Lung (tissue), 13 donors: ENCODE measurements around the gene STK33. TPM values are rescaled to one million over a fixed set of nuclear protein-coding genes. Genes with fewer than 3 reads are reported as not detected.

ENCODE experiments used
- ATAC-seq: fragments of 200-7000 bp; cut with Tn5 transposase; one replicate; pipeline ENCODE4 v1.9.1; 2020; ENCODE audit warnings: moderate number of reproducible peaks; ENCODE audit not compliant: insufficient read depth, low FRiP score
- DNase-seq, 3 donors: peaks; one replicate each; pipeline ENCODE4 v3.0.0-alpha.2; 2013 to 2017
- H3K27ac ChIP-seq, 2 donors: one replicate each; pipeline ENCODE4 v1.5.1; 2013; ENCODE audit warnings: mild to moderate bottlenecking in 2 of 2, moderate library complexity in 2 of 2, control low read depth in 1 of 2, inconsistent platforms in 1 of 2, low read depth in 1 of 2, low read length in 1 of 2
- H3K27me3 ChIP-seq, 3 donors: one replicate each; pipeline ENCODE4 v1.5.1; 2013; ENCODE audit warnings: low read length in 2 of 3; ENCODE audit not compliant: control insufficient read depth in 3 of 3, insufficient read depth in 3 of 3
- H3K36me3 ChIP-seq, 4 donors: one replicate each; pipeline ENCODE4 v1.5.1; 2013; ENCODE audit warnings: low read length in 4 of 4, mild to moderate bottlenecking in 1 of 4, moderate library complexity in 1 of 4; ENCODE audit not compliant: control insufficient read depth in 4 of 4, insufficient read depth in 4 of 4
- H3K4me1 ChIP-seq, 5 donors: one replicate each; pipeline ENCODE4 v1.5.1; 2013; ENCODE audit warnings: low read length in 5 of 5, mild to moderate bottlenecking in 2 of 5, moderate library complexity in 1 of 5; ENCODE audit not compliant: control insufficient read depth in 5 of 5, insufficient read depth in 5 of 5
- H3K4me3 ChIP-seq: one replicate; pipeline ENCODE4 v1.5.1; 2013; ENCODE audit warnings: mild to moderate bottlenecking, control low read depth, moderate library complexity
- H3K9ac ChIP-seq, 2 donors: one replicate each; pipeline ENCODE4 v1.5.1; 2013; ENCODE audit warnings: low read length in 2 of 2, control low read depth in 1 of 2; ENCODE audit not compliant: insufficient read depth in 1 of 2
- H3K9me3 ChIP-seq, 4 donors: one replicate each; pipeline ENCODE4 v1.5.1; 2013; ENCODE audit warnings: low read length in 3 of 4, mild to moderate bottlenecking in 1 of 4, moderate library complexity in 1 of 4; ENCODE audit not compliant: control insufficient read depth in 4 of 4, insufficient read depth in 3 of 4
- WGBS, 2 donors: extraction: QIAGEN DNeasy Blood & Tissue Kit; methylation state at CpG; one replicate each; pipeline ENCODE4 v1.1.7; 2013; 5-methylcytosine and 5-hydroxymethylcytosine counted together
- polyA plus RNA-seq, 2 donors: library from polyadenylated mRNA; stranded (reverse); fragments of 200-250 nt; gene quantifications; one replicate each; pipeline ENCODE4 v1.2.1, GENCODE V29; 2013
- small RNA-seq: library from RNA; depleted of rRNA; stranded (forward); fragments of <200 nt; gene quantifications from one replicate; pipeline ENCODE3, GENCODE V24; 2014; ENCODE audit warnings: low replicate concordance
- total RNA-seq, 2 donors: library from RNA; depleted of rRNA in 1 of 2; stranded (reverse); fragments of >200 nt in 1 of 2; gene quantifications; one replicate each; pipeline ENCODE4 v1.2.1, GENCODE V29; 2014 to 2021
- TF ChIP-seq, protein P1 (sequence below): IDR thresholded peaks from 2 replicates; pipeline ENCODE4 v1.5.1; 2012; ENCODE audit warnings: mild to moderate bottlenecking; ENCODE audit errors: control extremely low read depth, extremely low read depth
- donor health status: control.
- donor health status: control.
- donor health status: Bipolar disorder and iron deficiency.
- donor health status: healthy.
- donor health status: DM: yes; HTN: yes; CAD: no.

STK33 gene
- total and polyA plus RNA-seq, 4 donors, result 9.5 to 36.5 (median 20.4) TPM

DNA sequence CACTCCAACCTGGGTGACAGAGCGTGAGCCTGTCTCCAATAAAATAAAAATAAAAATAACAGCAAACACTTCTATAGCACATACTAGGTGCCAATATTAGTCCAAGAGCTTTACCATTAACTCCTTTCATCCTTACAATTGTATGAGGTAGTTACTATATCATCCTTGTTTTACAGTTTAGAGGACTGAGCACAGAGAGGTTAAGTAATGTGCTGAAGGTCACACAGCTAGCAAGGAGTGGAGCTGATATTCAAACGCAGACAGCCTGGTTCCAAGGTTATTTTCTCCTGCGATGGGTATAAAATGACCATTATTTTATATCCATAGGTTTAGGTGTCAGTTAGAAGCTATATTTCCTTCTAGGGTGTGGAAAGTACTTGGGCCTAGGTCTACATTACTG, 249.7 kb downstream of the STK33 start:
- Histone ChIP-seq H3K36me3 (no peaks in the 10 kb centered on the region), H3K9me3 (no peaks in the 10 kb centered on the region), H3K9ac (no peak overlapping the region), H3K27me3 (no peaks in the 10 kb centered on the region), H3K27ac (no peak overlapping the region), H3K4me1 (no peaks in the 10 kb centered on the region), H3K4me3 (no peak overlapping the region)
- 64 to 82% methylated on average over 3 of the region's 3 CpGs for WGBS, 2 donors
- TF ChIP-seq, protein P1, sequence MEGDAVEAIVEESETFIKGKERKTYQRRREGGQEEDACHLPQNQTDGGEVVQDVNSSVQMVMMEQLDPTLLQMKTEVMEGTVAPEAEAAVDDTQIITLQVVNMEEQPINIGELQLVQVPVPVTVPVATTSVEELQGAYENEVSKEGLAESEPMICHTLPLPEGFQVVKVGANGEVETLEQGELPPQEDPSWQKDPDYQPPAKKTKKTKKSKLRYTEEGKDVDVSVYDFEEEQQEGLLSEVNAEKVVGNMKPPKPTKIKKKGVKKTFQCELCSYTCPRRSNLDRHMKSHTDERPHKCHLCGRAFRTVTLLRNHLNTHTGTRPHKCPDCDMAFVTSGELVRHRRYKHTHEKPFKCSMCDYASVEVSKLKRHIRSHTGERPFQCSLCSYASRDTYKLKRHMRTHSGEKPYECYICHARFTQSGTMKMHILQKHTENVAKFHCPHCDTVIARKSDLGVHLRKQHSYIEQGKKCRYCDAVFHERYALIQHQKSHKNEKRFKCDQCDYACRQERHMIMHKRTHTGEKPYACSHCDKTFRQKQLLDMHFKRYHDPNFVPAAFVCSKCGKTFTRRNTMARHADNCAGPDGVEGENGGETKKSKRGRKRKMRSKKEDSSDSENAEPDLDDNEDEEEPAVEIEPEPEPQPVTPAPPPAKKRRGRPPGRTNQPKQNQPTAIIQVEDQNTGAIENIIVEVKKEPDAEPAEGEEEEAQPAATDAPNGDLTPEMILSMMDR, result no peak
- DNase-seq, result no peak
- no peak for ATAC-seq

DNA sequence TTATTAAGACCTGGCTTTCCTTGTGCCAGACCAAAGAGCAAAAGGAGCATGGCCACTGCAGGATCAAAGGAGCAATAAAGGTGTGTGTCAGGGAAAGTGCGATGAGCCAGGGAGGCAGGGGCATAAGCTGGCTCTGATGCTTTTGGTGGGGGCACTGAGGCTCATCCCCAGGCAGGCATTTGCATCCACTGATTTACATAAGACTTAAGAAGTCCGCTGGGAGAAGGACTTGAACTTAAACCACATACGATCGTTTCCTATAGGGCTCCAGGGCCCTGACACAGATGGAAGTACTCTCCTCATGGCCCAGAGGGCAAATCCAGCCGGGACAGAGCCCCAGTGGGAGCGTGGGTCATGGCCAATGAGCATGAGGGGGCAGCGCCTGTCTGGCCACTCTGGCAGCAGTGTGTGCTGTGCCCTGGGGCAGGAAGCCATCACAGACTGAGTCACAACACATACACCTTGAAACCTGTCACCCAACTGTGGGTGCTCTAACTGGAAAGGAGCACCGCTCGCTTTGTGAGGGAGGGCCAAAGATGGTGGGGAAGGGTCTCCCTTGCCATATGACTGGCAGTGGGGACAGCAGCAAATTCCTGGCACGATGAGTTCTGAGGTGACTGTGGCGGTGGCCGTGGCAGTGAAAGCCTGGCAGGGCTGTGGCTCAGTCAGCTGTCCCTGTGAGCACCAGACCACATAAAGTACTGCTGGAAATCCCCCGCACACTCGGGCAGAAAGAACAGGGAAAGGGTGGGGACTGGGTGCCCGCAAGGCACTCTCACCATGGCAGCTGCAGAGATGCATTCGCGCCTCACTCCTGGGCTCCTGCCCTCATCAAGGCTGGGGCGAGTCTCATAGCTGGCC, 251.0 kb downstream of the STK33 start:
- no peaks in the 10 kb centered on the region for H3K36me3 ChIP-seq
- H3K9me3 ChIP-seq, result no peaks in the 10 kb centered on the region
- TF ChIP-seq, protein P1, result no peak
- H3K9ac ChIP-seq, result no peak overlapping the region
- 66 to 83% methylated on average over 18 of the region's 18 CpGs for WGBS, 2 donors
- DNase-seq (no peak), ATAC-seq (no peak)
- H3K27ac ChIP-seq, result no peak overlapping the region
- H3K4me3 ChIP-seq, result no peak overlapping the region
- H3K27me3 ChIP-seq, result no peaks in the 10 kb centered on the region
- H3K4me1 ChIP-seq, result no peaks in the 10 kb centered on the region

DNA sequence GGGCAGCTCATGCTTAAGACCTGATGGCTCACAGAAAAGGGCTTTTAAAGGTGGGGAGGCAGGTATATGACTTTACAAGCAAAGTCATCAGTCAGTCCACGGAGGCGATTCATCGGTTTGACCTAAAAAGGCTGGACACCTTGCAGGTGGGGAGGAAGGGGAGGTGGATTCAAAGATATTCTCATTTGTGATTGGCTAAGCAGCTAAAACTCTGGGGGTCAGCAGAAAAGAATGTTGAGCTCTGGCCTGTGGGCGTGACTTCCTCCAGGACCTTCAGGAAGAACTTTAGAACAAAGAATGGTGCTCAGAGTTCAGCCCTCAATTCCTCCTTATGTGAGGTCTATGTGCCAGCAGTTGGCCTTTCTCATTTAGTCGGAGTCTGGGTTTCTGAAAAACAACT, 252.0 kb downstream of the STK33 start:
- Histone ChIP-seq H3K9ac (no peak overlapping the region), H3K36me3 (no peaks in the 10 kb centered on the region), H3K4me3 (no peak overlapping the region), H3K4me1 (peaks cover 0 to 6% (median 0%) of the 10 kb centered on the region in 5 donors), H3K27me3 (no peaks in the 10 kb centered on the region), H3K27ac (no peak overlapping the region), H3K9me3 (no peaks in the 10 kb centered on the region)
- 80 to 84% methylated on average over 5 of the region's 5 CpGs for WGBS, 2 donors
- no peak for DNase-seq
- TF ChIP-seq, protein P1, result no peak
- no peak for ATAC-seq

Small RNA genes within 50 kb of the gene (small RNA-seq; reads per million reads assigned to genes)
- not detected for gene RF00601

Other genes with a start within 250 kb of the STK33 start
- 10 to 100 TPM; 20.0 to 23.9 TPM for gene TRIM66, start 88.4 kb upstream of the STK33 start, total RNA-seq
- gene TRIM66, start 88.4 kb upstream of the STK33 start, polyA plus RNA-seq, result 1 to 10 TPM; 2.0 to 2.6 TPM
- 1,000 to 10,000 TPM in 1 of 2 donors, 100 to 1,000 TPM in 1; 673 to 1,085 TPM for gene RPL27A, start 88.6 kb upstream of the STK33 start, total RNA-seq
- gene RPL27A, start 88.6 kb upstream of the STK33 start, polyA plus RNA-seq, result 1,000 to 10,000 TPM; 1,741 to 4,912 TPM